Measurements from ENCODE around the gene ULK4. TPM values are rescaled to one million over a fixed set of nuclear protein-coding genes. Genes with fewer than 3 reads are reported as not detected.

Gene ULK4
- polyA plus RNA-seq, 1 experiment, result 1.6 TPM

- DNase-seq (ENCODE audit: low read depth), result no peak
- POLR2A ChIA-PET, result no interaction called here
- no peak for TF ChIP-seq CTCF (IDR thresholded peaks at IDR 0.05; ENCODE audit: insufficient read depth, low read depth, low read length)
- H3K36me3 ChIP-seq (ENCODE audit: control insufficient read depth, insufficient read depth, low read length), result no peaks in the 10 kb centered on the region
- CTCF ChIA-PET, result no interaction called here
- H3K4me3 ChIP-seq (ENCODE audit: low read depth, low read length), result no peak overlapping the region
- H3K27me3 ChIP-seq (ENCODE audit: control insufficient read depth, insufficient read depth, low read length), result no peaks in the 10 kb centered on the region
Observed at GRCh38 chr3:41251593-41251992, 710.3 kb downstream of the ULK4 start.

- Histone ChIP-seq H3K4me3 (ENCODE audit: low read depth, low read length) (no peak overlapping the region), H3K27me3 (ENCODE audit: control insufficient read depth, insufficient read depth, low read length) (no peaks in the 10 kb centered on the region), H3K36me3 (ENCODE audit: control insufficient read depth, insufficient read depth, low read length) (no peaks in the 10 kb centered on the region)
- TF ChIP-seq CTCF (IDR thresholded peaks at IDR 0.05; ENCODE audit: insufficient read depth, low read depth, low read length), result no peak
- no peak for DNase-seq (ENCODE audit: low read depth)
- POLR2A ChIA-PET, result no interaction called here
- CTCF ChIA-PET, result no interaction called here
Observed at GRCh38 chr3:41250825-41251224, 711.1 kb downstream of the ULK4 start.

- TF ChIP-seq CTCF (IDR thresholded peaks at IDR 0.05; ENCODE audit: insufficient read depth, low read depth, low read length), result no peak
- Histone ChIP-seq H3K27me3 (ENCODE audit: control insufficient read depth, insufficient read depth, low read length) (no peaks in the 10 kb centered on the region), H3K36me3 (ENCODE audit: control insufficient read depth, insufficient read depth, low read length) (0 out of 2 replicates have a peak, but pooled peaks cover 1% of the 10 kb centered on the region), H3K4me3 (ENCODE audit: low read depth, low read length) (no peak overlapping the region)
- DNase-seq (ENCODE audit: low read depth), result no peak
- ChIA-PET POLR2A (no interaction called here), CTCF (no interaction called here)
Observed at GRCh38 chr3:41249318-41249717, 712.6 kb downstream of the ULK4 start.

- Histone ChIP-seq H3K4me3 (ENCODE audit: low read depth, low read length) (no peak overlapping the region), H3K27me3 (ENCODE audit: control insufficient read depth, insufficient read depth, low read length) (no peaks in the 10 kb centered on the region), H3K36me3 (ENCODE audit: control insufficient read depth, insufficient read depth, low read length) (peaks cover 1% of the 10 kb centered on the region)
- ChIA-PET CTCF (no interaction called here), POLR2A (no interaction called here)
- TF ChIP-seq CTCF (IDR thresholded peaks at IDR 0.05; ENCODE audit: insufficient read depth, low read depth, low read length), result no peak
- DNase-seq (ENCODE audit: low read depth), result no peak
Observed at GRCh38 chr3:41248525-41248924, 713.4 kb downstream of the ULK4 start.

- H3K36me3 ChIP-seq (ENCODE audit: control insufficient read depth, insufficient read depth, low read length), result peaks cover 1% of the 10 kb centered on the region
- TF ChIP-seq CTCF (IDR thresholded peaks at IDR 0.05; ENCODE audit: insufficient read depth, low read depth, low read length), result no peak
- POLR2A ChIA-PET, result no interaction called here
- no peak overlapping the region for H3K4me3 ChIP-seq (ENCODE audit: low read depth, low read length)
- no peaks in the 10 kb centered on the region for H3K27me3 ChIP-seq (ENCODE audit: control insufficient read depth, insufficient read depth, low read length)
- CTCF ChIA-PET, result interaction anchor here (0.8 kb wide), 1 partner anchor 666 kb away, joined by 3 read pairs; no protein-coding TSS in a partner anchor
- DNase-seq (ENCODE audit: low read depth), result no peak
Observed at GRCh38 chr3:41247055-41248004, 714.6 kb downstream of the ULK4 start.

Measured in BJ (cell line).